Skeletal muscle tissue (tissue), 4 donors: ENCODE data around the gene OLAH. TPM values are rescaled to one million over a fixed set of nuclear protein-coding genes. Genes with fewer than 3 reads are reported as not detected.

Experiments
- H3K27ac ChIP-seq: one replicate; pipeline ENCODE4 v1.7.0; 2013; ENCODE audit warnings: mild to moderate bottlenecking, low read depth, low read length, inconsistent platforms
- H3K27me3 ChIP-seq, 3 donors: one replicate each; pipeline ENCODE4 v1.7.0; 2013; ENCODE audit warnings: low read length in 3 of 3; ENCODE audit not compliant: control insufficient read depth in 3 of 3, insufficient read depth in 3 of 3
- H3K36me3 ChIP-seq, 3 donors: one replicate each; pipeline ENCODE4 v1.7.0; 2013; ENCODE audit warnings: low read length in 3 of 3; ENCODE audit not compliant: control insufficient read depth in 3 of 3, insufficient read depth in 3 of 3
- H3K4me1 ChIP-seq, 3 donors: one replicate each; pipeline ENCODE4 v1.7.0; 2013; ENCODE audit warnings: low read length in 3 of 3, mild to moderate bottlenecking in 3 of 3; ENCODE audit not compliant: control insufficient read depth in 3 of 3, insufficient read depth in 3 of 3
- H3K4me3 ChIP-seq, 3 donors: one replicate each; pipeline ENCODE4 v1.7.0; 2013; ENCODE audit warnings: low read length in 3 of 3
- H3K9ac ChIP-seq, 3 donors: one replicate each; pipeline ENCODE4 v1.7.0; 2013; ENCODE audit warnings: low read length in 3 of 3, mild to moderate bottlenecking in 3 of 3, moderate library complexity in 2 of 3, low read depth in 1 of 3
- H3K9me3 ChIP-seq, 3 donors: one replicate each; pipeline ENCODE4 v1.7.0; 2013; ENCODE audit warnings: low read length in 3 of 3; ENCODE audit not compliant: control insufficient read depth in 3 of 3
- total RNA-seq: library from RNA; depleted of rRNA; stranded (reverse); fragments of >200 nt; gene quantifications from one replicate; pipeline ENCODE4 v1.2.3, GENCODE V29; 2014
- donor health status: Osteomylitis.

The OLAH gene
- total RNA-seq, 1 donor from 2014 or later: 1.0 TPM

DNA sequence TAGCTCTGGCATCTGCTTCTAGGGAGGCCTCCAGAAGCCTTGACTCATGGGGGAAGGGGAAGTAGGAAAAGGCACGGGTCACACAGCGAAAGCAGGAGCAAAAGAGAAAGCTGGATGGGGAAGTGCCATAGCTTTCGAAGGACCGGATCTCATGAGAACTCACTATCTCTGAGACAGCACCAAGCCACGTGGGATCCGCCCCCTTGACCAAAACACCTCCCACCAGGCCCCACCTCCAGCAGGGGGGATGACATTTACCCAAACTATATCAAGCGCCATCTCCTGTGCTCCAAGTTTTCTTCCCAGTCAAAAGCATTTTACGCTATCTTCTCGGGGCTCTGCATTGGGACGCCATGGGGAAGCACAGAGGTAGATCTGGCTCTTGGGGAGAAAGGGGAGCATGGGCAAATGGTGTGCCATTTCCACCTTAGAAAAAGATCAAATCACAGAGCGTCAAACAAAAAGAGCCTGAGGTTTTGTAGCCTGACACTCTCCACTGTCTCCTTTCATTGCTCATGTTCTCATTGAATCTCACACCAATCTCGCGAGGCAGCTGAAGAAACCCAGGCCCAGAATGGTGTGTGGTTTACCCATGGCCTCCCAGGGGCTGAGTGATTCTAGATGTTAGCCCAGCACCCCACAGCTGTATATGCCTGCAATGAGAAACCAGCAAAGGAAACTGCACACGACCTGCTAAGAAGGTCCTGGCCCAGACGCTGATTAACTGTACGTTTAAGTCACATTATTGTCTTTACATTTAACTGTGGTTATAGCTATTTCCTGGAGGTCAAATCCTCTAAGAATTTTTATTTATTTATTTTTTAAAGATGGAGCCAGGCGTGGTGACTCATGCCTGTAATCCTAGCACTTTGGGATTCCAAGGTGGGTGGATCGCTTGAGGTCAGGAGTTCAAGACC lies 8.1 kb upstream of the OLAH start:
- H3K36me3 ChIP-seq: no peaks in the 10 kb centered on the region
- H3K4me1 ChIP-seq: no peaks in the 10 kb centered on the region
- no peaks in the 10 kb centered on the region for H3K9me3 ChIP-seq
- H3K4me3 ChIP-seq: no peak overlapping the region
- H3K9ac ChIP-seq: no peak overlapping the region
- H3K27ac ChIP-seq: no peak overlapping the region
- H3K27me3 ChIP-seq: no peaks in the 10 kb centered on the region

DNA sequence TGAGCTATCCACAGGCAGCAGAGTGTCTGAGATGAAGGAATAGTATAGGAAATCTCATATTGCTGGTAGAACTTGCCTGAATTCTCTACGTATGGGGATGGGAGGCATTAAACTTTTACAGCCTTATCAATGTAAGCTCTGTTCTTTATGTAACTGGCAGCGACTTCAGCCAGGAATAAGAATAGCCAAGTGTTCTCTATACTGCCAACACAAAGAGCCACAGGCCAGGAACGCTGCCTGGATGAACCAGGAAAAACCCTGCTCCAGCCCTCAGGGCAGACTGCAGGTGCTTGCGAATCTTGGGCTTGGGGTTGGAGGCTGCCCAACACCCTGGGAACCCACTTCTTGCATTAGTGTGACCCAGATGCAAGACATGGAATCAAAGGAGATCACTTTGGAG lies 6.1 kb upstream of the OLAH start:
- Histone ChIP-seq H3K4me3 (no peak overlapping the region), H3K27ac (no peak overlapping the region), H3K9me3 (no peaks in the 10 kb centered on the region), H3K27me3 (no peaks in the 10 kb centered on the region), H3K9ac (no peak overlapping the region), H3K4me1 (no peaks in the 10 kb centered on the region), H3K36me3 (no peaks in the 10 kb centered on the region)

DNA sequence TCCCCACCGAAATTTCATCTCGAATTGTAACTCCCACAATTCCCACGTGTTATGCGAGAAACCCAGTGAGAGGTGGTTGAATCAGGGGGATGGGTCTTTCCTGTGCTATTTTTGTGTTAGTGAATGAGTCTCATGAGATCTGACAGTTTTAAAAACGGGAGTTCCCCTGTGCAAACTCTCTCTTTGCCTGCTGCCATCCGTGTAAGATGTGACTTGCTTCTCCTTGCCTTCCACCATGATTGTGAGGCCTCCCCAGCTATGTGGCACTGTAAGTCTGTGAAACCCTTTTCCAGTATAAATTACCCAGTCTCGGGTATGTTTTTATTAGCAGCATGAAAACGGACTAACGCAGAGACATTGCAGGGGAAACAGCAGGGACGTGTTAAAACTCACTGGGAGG lies 5.3 kb upstream of the OLAH start:
- Histone ChIP-seq H3K4me3 (no peak overlapping the region), H3K27ac (no peak overlapping the region), H3K36me3 (no peaks in the 10 kb centered on the region), H3K9ac (no peak overlapping the region), H3K9me3 (no peaks in the 10 kb centered on the region), H3K4me1 (no peaks in the 10 kb centered on the region), H3K27me3 (no peaks in the 10 kb centered on the region)

DNA sequence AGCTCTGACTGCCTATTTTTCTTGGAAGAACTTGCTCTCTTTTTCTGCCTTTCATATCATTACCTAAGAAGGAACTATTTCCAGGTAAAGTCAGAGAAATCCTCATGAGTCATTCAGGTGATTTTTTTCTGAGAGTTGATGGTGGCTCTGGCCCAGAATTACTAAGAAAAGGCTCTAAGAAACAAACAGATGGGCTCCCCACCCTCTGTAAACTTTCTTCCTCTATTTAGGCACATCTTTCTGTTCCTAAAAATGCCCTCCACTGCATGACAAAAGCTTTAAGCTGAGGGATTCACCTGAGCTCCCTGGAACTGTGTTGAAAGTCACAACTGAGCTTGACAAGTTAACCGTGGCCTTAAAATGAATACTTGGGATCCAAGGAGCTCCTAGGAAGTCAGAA lies 1.6 kb downstream of the OLAH start:
- H3K9ac ChIP-seq: no peak overlapping the region
- H3K4me1 ChIP-seq: no peaks in the 10 kb centered on the region
- H3K4me3 ChIP-seq: no peak overlapping the region
- H3K9me3 ChIP-seq: no peaks in the 10 kb centered on the region
- no peaks in the 10 kb centered on the region for H3K27me3 ChIP-seq
- H3K27ac ChIP-seq: no peak overlapping the region
- no peaks in the 10 kb centered on the region for H3K36me3 ChIP-seq

DNA sequence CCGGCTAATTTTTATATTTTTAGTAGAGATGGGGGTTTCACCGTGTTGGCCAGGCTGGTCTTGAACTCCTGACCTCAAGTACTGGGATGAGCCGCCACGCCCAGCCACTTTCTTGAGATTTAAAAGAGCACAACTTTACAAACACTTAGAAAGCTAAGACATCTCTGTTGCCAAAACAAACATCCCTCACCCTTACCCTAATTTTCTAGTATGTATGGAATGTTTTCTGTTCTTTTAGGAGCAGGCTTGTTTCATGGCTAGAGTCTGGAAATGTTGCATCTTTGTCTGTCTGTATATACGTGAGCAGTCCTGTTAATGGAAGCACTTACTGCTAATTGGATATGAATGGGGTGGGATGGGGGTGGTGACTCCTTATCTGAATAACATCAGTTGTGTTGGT lies 2.9 kb downstream of the OLAH start:
- Histone ChIP-seq H3K4me1 (no peaks in the 10 kb centered on the region), H3K9ac (no peak overlapping the region), H3K27me3 (no peaks in the 10 kb centered on the region), H3K9me3 (no peaks in the 10 kb centered on the region), H3K36me3 (no peaks in the 10 kb centered on the region), H3K27ac (no peak overlapping the region), H3K4me3 (no peak overlapping the region)

DNA sequence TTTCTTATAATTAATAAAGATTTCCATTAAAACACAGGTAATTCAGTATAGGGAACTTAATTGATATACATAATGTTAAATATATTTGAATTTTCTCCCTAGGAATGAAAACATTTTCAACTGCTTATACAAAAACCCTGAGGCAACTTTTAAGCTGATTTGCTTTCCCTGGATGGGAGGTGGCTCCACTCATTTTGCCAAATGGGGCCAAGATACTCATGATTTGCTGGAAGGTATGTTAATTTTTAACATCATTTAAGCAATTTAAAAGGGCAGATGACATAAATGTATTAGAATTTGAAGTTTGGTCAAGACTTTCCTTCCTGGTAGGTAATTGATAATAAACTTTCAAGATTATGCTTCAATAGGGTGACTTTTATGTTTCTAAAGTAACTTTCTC lies 5.8 kb downstream of the OLAH start:
- Histone ChIP-seq H3K27ac (no peak overlapping the region), H3K9me3 (peaks cover 0 to 1% (median 0%) of the 10 kb centered on the region in 3 donors), H3K9ac (no peak overlapping the region), H3K36me3 (no peaks in the 10 kb centered on the region), H3K4me1 (no peaks in the 10 kb centered on the region), H3K27me3 (no peaks in the 10 kb centered on the region), H3K4me3 (no peak overlapping the region)

DNA sequence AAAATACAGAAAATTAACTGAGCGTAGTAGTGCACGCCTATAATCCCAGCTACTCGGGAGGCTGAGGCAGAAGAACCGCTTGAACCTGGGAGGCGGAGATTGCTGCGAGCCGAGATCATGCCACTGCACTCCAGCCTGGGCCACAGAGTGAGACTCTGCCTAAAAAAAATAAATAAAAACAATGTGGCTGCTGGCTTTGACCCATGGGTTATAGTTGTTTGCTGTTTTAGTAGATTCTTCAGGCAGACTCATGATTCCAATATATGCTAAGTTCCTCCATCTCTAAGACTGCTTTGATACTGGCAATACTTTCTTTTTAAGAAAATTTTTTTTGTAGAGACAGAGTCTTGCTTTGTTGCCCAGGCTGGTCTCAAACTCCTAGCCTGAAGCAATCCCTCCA lies 8.4 kb downstream of the OLAH start:
- Histone ChIP-seq H3K36me3 (no peaks in the 10 kb centered on the region), H3K9ac (no peak overlapping the region), H3K4me3 (no peak overlapping the region), H3K9me3 (peaks cover 0 to 3% (median 0%) of the 10 kb centered on the region in 3 donors), H3K27me3 (no peaks in the 10 kb centered on the region), H3K27ac (no peak overlapping the region), H3K4me1 (no peaks in the 10 kb centered on the region)

DNA sequence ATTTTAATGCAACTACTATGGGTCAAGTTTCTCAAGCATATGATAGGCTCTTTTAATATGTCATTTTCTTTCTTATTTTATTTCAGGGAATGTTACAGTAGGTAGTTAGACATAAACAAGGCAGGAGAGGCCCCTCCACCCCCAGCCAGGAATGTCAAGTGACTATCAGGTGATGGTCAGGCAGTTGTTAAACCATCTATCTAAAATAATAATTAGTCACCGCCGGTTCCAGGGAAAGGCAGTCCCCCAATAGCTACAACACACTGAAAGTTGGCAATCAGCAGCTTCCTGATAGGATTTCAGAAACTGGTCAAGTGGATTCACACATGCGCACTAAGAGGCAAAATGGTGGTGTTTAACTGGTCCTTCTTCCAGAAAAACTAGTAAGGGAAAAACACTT lies 9.3 kb downstream of the OLAH start:
- no peak overlapping the region for H3K4me3 ChIP-seq
- no peak overlapping the region for H3K27ac ChIP-seq
- no peaks in the 10 kb centered on the region for H3K4me1 ChIP-seq
- H3K27me3 ChIP-seq: no peaks in the 10 kb centered on the region
- H3K36me3 ChIP-seq: no peaks in the 10 kb centered on the region
- H3K9ac ChIP-seq: no peak overlapping the region
- H3K9me3 ChIP-seq: peaks cover 0 to 3% (median 0%) of the 10 kb centered on the region in 3 donors

DNA sequence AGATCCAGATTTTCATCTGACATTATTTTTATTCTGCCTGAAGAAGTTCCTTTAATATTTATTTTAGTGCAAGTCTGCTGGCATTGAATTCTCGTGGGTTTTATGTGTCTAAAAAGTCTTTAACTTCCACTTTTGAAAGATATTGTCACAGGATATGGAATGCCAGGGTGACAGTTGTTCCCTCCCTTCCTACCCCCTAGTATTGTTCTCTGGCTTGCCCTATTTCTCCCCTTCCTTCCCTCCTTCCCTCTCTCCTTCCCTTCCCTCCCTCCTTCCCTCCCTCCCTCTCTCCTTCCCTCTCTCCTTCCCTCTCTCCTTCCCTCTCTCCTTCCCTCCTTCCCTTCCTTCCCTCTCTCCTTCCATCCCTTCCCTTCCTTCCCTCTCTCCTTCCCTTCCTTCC lies 14.9 kb downstream of the OLAH start:
- Histone ChIP-seq H3K4me1 (no peaks in the 10 kb centered on the region), H3K9ac (no peak overlapping the region), H3K4me3 (no peak overlapping the region), H3K27me3 (no peaks in the 10 kb centered on the region), H3K36me3 (no peaks in the 10 kb centered on the region), H3K9me3 (peaks cover 0 to 5% (median 3%) of the 10 kb centered on the region in 3 donors), H3K27ac (no peak overlapping the region)

DNA sequence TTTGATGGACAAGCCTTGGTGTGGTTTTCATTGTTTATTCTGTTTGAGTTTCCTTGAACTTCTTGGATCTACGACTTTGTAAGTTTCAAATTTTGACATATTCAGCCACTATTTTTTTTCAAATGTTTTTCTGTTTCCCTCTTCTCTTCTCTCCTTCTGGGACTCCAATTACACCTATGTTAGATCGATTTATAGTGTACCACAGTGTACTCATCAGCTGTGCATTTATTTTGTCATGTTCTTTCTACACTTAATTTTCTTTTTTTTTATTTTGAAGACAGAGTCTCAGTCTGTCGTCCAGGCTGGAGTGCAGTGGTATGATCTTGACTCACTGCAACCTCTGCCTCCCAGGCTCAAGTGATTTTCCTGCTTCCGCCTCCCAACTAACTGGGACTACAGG lies 16.2 kb downstream of the OLAH start:
- no peaks in the 10 kb centered on the region for H3K36me3 ChIP-seq
- H3K4me1 ChIP-seq: no peaks in the 10 kb centered on the region
- no peak overlapping the region for H3K4me3 ChIP-seq
- H3K9me3 ChIP-seq: peaks cover 0 to 5% (median 0%) of the 10 kb centered on the region in 3 donors
- H3K27ac ChIP-seq: no peak overlapping the region
- H3K27me3 ChIP-seq: no peaks in the 10 kb centered on the region
- H3K9ac ChIP-seq: no peak overlapping the region
